ENCODE results near the gene RERE.
"Not testable (repeated sequence)": the region's sequence is repeated elsewhere in the genome, so short reads cannot be mapped to it uniquely, and the experiment has no call there.

Gene RERE

GRCh38 chr1:8712413-8713231, 104.8 kb downstream of the RERE start:
- FAIRE-seq: no peak

- no peak for FAIRE-seq
Observed at GRCh38 chr1:8711873-8712412, 105.5 kb downstream of the RERE start.

- FAIRE-seq: no peak
Observed at GRCh38 chr1:8711151-8711550, 106.3 kb downstream of the RERE start.

- FAIRE-seq: no peak
Observed at GRCh38 chr1:8708259-8708658, 109.2 kb downstream of the RERE start.

GRCh38 chr1:8706995-8707396, 110.4 kb downstream of the RERE start:
- no peak for FAIRE-seq

GRCh38 chr1:8706291-8706690, 111.1 kb downstream of the RERE start:
- FAIRE-seq: no peak

GRCh38 chr1:8704866-8705506, 112.5 kb downstream of the RERE start:
- FAIRE-seq: no peak

GRCh38 chr1:8702850-8703810, 114.3 kb downstream of the RERE start:
- no peak for FAIRE-seq

- FAIRE-seq: no peak
Observed at GRCh38 chr1:8702472-8702849, 115.0 kb downstream of the RERE start.

- no peak for FAIRE-seq
Observed at GRCh38 chr1:8701794-8702471, 115.5 kb downstream of the RERE start.

GRCh38 chr1:8699679-8700078, 117.8 kb downstream of the RERE start:
- no peak for FAIRE-seq

GRCh38 chr1:8698937-8699447, 118.4 kb downstream of the RERE start:
- FAIRE-seq: no peak

GRCh38 chr1:8698012-8698630, 119.3 kb downstream of the RERE start:
- FAIRE-seq: no peak

- FAIRE-seq: not testable (repeated sequence)
Observed at GRCh38 chr1:8695442-8695841, 122.0 kb downstream of the RERE start.

- no peak for FAIRE-seq
Observed at GRCh38 chr1:8693107-8693506, 124.3 kb downstream of the RERE start.

- FAIRE-seq: no peak
Observed at GRCh38 chr1:8691662-8692061, 125.8 kb downstream of the RERE start.

GRCh38 chr1:8690253-8690525, 127.3 kb downstream of the RERE start:
- FAIRE-seq: no peak

- FAIRE-seq: no peak
Observed at GRCh38 chr1:8689431-8690252, 127.8 kb downstream of the RERE start.

- FAIRE-seq: no peak
Observed at GRCh38 chr1:8687538-8687937, 129.9 kb downstream of the RERE start.

- FAIRE-seq: no peak
Observed at GRCh38 chr1:8687039-8687438, 130.4 kb downstream of the RERE start.

GRCh38 chr1:8685463-8685862, 132.0 kb downstream of the RERE start:
- FAIRE-seq: no peak

Measured in colon (tissue), 2 donors.